Glutamatergic neuron (in vitro differentiated cells): ENCODE results near the gene RAMP2. TPM values are rescaled to one million over a fixed set of nuclear protein-coding genes. Genes with fewer than 3 reads are reported as not detected.

Experiments
- DNase-seq: peaks from one replicate; pipeline ENCODE4 v3.0.0; 2022
- H3K27ac Mint-ChIP-seq: one replicate; pipeline ENCODE4 v1.8.0; 2020; ENCODE audit warnings: mild to moderate bottlenecking, mixed read lengths, inconsistent platforms; ENCODE audit not compliant: unreplicated experiment
- H3K27me3 Mint-ChIP-seq: one replicate; pipeline ENCODE4 v1.8.0; 2020; ENCODE audit warnings: mild to moderate bottlenecking, moderate library complexity, mixed read lengths, inconsistent platforms; ENCODE audit not compliant: unreplicated experiment
- H3K36me3 Mint-ChIP-seq: one replicate; pipeline ENCODE4 v1.8.0; 2020; ENCODE audit warnings: mild to moderate bottlenecking, mixed read lengths, inconsistent platforms; ENCODE audit not compliant: unreplicated experiment
- H3K4me1 Mint-ChIP-seq: one replicate; pipeline ENCODE4 v1.8.0; 2020; ENCODE audit warnings: mild to moderate bottlenecking, low read depth, mixed read lengths, inconsistent platforms; ENCODE audit not compliant: unreplicated experiment
- H3K4me3 Mint-ChIP-seq: one replicate; pipeline ENCODE4 v1.8.0; 2020; ENCODE audit warnings: mild to moderate bottlenecking, mixed read lengths, inconsistent platforms; ENCODE audit not compliant: unreplicated experiment
- H3K9me3 Mint-ChIP-seq: one replicate; pipeline ENCODE4 v1.8.0; 2020; ENCODE audit warnings: mild to moderate bottlenecking, moderate library complexity, mixed read lengths, inconsistent platforms; ENCODE audit not compliant: unreplicated experiment
- total RNA-seq: library from RNA; stranded (reverse); fragmentation: NEBNext Ultra II Directional; extraction: Animal tissue kit (Norgen Biotek cat#: 25700); gene quantifications from one replicate; pipeline ENCODE4 v1.2.1, GENCODE V29; 2021; ENCODE audit not compliant: unreplicated experiment
- TF ChIP-seq, protein P1 (sequence below): fragments of 200-600 bp; sonication (generic); IDR thresholded peaks from one replicate; pipeline ENCODE4 v1.5.0; 2021; ENCODE audit not compliant: partially characterized antibody, unreplicated experiment

The RAMP2 gene
- total RNA-seq, 1 donor from 2014 or later: 4.6 TPM

DNA sequence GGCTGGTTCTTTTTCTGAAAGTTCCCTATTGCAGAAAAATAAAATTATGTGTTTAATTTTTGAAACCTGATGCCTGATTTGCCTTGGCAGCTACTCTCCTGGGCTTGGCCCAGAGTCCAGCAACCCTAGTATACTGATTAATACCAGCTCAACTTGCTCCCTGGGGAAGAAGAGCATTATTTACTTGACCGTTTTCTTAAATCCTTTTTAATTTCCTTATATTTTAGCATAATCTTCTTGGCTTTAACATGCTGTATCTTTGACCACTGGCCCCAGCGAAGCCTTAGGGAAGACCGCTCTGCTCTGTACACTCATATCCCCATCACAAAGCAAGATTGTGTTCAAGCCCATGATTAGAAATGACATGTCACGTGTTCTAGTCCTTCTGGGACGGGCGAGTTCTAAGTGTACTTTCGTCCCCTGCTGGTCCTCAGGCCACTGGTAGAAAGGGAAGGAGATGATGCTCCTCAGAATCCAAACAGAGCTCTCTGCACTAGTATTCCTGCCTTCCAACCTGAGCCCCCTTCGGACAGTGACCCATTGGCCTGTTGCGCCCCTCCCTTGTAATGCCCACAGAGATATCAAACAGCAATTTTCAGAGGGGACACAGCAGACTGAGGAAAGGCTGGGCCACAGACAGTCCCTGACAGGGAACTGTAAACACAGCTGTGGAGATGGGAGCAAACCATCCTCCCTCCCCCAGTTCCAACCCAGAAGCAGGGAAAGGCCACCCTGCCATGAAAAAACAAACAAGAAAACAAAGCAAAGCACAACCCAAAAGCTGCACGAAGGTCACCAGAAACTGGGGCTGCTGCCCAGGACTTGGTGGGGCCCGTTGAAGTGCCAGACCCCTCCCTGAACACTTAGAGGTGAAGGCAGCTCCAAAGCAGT, 11.9 kb upstream of the RAMP2 start:
- peak overlapping the region; percentile 32 for H3K4me3 Mint-ChIP-seq
- no peak for DNase-seq
- H3K27me3 Mint-ChIP-seq: peaks cover 2% of the 10 kb centered on the region
- H3K36me3 Mint-ChIP-seq: peaks cover 5% of the 10 kb centered on the region
- H3K4me1 Mint-ChIP-seq: no peaks in the 10 kb centered on the region
- H3K27ac Mint-ChIP-seq: no peak overlapping the region
- TF ChIP-seq, protein P1, sequence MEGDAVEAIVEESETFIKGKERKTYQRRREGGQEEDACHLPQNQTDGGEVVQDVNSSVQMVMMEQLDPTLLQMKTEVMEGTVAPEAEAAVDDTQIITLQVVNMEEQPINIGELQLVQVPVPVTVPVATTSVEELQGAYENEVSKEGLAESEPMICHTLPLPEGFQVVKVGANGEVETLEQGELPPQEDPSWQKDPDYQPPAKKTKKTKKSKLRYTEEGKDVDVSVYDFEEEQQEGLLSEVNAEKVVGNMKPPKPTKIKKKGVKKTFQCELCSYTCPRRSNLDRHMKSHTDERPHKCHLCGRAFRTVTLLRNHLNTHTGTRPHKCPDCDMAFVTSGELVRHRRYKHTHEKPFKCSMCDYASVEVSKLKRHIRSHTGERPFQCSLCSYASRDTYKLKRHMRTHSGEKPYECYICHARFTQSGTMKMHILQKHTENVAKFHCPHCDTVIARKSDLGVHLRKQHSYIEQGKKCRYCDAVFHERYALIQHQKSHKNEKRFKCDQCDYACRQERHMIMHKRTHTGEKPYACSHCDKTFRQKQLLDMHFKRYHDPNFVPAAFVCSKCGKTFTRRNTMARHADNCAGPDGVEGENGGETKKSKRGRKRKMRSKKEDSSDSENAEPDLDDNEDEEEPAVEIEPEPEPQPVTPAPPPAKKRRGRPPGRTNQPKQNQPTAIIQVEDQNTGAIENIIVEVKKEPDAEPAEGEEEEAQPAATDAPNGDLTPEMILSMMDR: no peak
- peaks cover 6% of the 10 kb centered on the region for H3K9me3 Mint-ChIP-seq

DNA sequence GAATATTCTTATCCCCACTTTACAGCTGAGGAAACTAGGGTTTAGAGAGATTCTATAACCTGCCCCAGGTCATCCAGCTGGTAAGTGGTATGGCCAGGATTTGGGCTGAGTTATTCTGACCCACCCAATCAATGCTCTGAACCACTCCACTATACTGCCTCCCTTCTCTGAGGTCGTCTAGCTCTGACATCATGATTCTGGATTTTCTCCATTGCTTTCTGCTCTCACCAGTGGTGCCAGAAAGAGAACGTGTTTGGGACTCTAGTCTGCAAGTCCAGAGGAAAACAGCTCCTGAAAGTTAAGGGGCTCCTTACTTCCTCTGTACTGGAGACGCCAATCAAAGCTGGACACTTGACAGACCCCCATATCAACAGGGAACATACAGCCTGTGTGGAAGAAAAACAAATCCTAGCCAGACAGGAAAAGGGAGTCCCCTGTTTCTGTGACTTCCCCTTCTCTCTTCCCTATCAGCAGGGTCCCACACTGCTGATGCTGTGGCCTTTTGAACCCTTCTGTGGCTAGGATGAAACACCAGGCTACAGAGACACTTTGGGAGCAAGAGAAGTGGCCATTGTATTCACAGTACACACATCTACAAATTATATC, 10.2 kb upstream of the RAMP2 start:
- Mint-ChIP-seq H3K27me3 (no peaks in the 10 kb centered on the region), H3K36me3 (no peaks in the 10 kb centered on the region), H3K4me1 (no peaks in the 10 kb centered on the region), H3K4me3 (no peak overlapping the region), H3K27ac (no peak overlapping the region), H3K9me3 (no peaks in the 10 kb centered on the region)
- DNase-seq: no peak
- TF ChIP-seq, protein P1: no peak

DNA sequence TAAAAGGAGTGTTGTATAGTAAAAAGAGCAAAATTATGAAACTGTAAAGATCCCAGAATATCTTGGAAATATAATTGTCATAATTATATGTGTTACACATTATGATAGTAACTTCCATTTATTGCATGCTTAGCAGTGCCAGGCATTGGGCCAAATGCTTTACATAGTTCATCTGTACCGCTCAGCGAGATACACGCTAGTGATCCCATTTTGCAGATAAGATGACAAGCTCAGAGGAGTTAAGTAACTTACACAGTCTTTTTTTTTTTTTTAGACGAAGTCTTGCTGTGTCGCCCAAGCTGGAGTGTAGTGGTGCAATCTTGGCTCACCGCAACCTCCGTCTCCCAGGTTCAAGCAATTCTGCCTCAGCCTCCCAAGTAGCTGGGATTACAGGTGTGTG, 9.4 kb upstream of the RAMP2 start:
- no peak for DNase-seq
- H3K27ac Mint-ChIP-seq: no peak overlapping the region
- no peaks in the 10 kb centered on the region for H3K27me3 Mint-ChIP-seq
- no peak overlapping the region for H3K4me3 Mint-ChIP-seq
- TF ChIP-seq, protein P1: no peak
- H3K9me3 Mint-ChIP-seq: no peaks in the 10 kb centered on the region
- no peaks in the 10 kb centered on the region for H3K4me1 Mint-ChIP-seq
- no peaks in the 10 kb centered on the region for H3K36me3 Mint-ChIP-seq

DNA sequence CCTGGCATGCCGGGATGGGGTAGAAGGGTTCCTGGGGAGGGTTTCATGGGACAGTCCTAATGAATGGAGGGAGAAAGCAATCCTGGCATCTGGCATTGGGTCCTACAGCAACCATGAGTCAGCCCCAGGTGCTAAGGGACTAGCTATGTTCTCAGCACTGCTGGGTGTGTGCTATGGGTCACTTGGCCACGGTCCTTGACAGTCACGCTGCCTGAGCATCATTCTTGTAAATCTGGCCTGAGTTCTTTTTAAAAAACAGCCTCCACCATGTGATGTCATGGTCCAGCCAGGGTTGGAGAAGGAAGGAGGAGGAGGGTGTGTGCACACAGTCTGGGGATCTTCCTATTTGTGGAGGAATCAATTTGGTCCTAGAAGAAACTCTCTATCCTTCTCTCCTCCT, 6.2 kb upstream of the RAMP2 start:
- Mint-ChIP-seq H3K4me3 (no peak overlapping the region), H3K36me3 (no peaks in the 10 kb centered on the region), H3K27ac (no peak overlapping the region), H3K27me3 (peaks cover 5% of the 10 kb centered on the region), H3K9me3 (no peaks in the 10 kb centered on the region), H3K4me1 (no peaks in the 10 kb centered on the region)
- TF ChIP-seq, protein P1: no peak
- DNase-seq: no peak
